B cell (primary cell): ENCODE measurements around the gene IFIT5. TPM values are rescaled to one million over a fixed set of nuclear protein-coding genes. Genes with fewer than 3 reads are reported as not detected.
A peak's percentile ranks its signal among the peaks of the same experiment; 100 is the strongest.

ENCODE experiments used
- ATAC-seq: fragments of 200-7000 bp; cut with Tn5 transposase; one replicate; pipeline ENCODE4 v1.10.0; 2021; ENCODE audit warnings: low read depth, mild to moderate bottlenecking, moderate number of reproducible peaks, moderate library complexity
- CTCF ChIA-PET: fragments of 350-600 bp; sonication (Branson Sonifier 250); formaldehyde crosslinking; loops from one replicate; lab custom pipeline; 2021; ENCODE audit warnings: antibody characterized with exemption, inconsistent platforms; lab: Charles Lee
- POLR2A ChIA-PET: fragments of 350-600 bp; sonication (Branson Sonifier 250); formaldehyde crosslinking; loops from one replicate; lab custom pipeline; 2021; ENCODE audit warnings: antibody characterized with exemption; lab: Charles Lee
- DNase-seq: peaks from one replicate; pipeline ENCODE4 v3.0.0; 2013
- H2AFZ ChIP-seq: 2 replicates; pipeline ENCODE4 v1.6.1; 2012; ENCODE audit warnings: mild to moderate bottlenecking, low read depth, low read length; ENCODE audit not compliant: insufficient read depth, poor library complexity, severe bottlenecking
- H3K27ac ChIP-seq, 2 donors: 1 replicate in 1 of 2; 2 replicates in 1 of 2; pipeline ENCODE4 v1.5.1; 2012 to 2013; ENCODE audit warnings: low read length in 2 of 2, mild to moderate bottlenecking in 2 of 2, moderate library complexity in 1 of 2
- H3K27me3 ChIP-seq, 4 experiments: fragments of 200-600 bp in 1 of 4; sonication (generic) in 1 of 4; replicated peaks in 1 of 4; 1 replicate in 2 of 4; 2 replicates in 2 of 4; pipeline versions ENCODE4 v1.6.1 to v1.7.0; 2013 to 2016; ENCODE audit warnings: low read length in 3 of 4, mild to moderate bottlenecking in 2 of 4, mixed read lengths in 1 of 4, moderate library complexity in 1 of 4; ENCODE audit not compliant: insufficient read depth in 4 of 4, control insufficient read depth in 3 of 4; ENCODE audit errors: control extremely low read depth in 1 of 4
- H3K36me3 ChIP-seq, 2 experiments: replicated peaks in 1 of 2; 1 replicate in 1 of 2; 2 replicates in 1 of 2; pipeline versions ENCODE4 v1.6.1 to v1.7.1; 2013; ENCODE audit warnings: low read length in 1 of 2; ENCODE audit not compliant: insufficient read depth in 2 of 2, control insufficient read depth in 1 of 2; ENCODE audit errors: control extremely low read depth in 1 of 2, extremely low read depth in 1 of 2
- H3K4me1 ChIP-seq, 2 donors: fragments of 200-600 bp in 1 of 2; sonication (generic) in 1 of 2; 1 replicate in 1 of 2; 2 replicates in 1 of 2; pipeline versions ENCODE4 v1.5.1 to v1.6.1; 2013 to 2017; ENCODE audit warnings: low read length in 2 of 2; ENCODE audit not compliant: control insufficient read depth in 2 of 2, insufficient read depth in 2 of 2
- H3K4me2 ChIP-seq: replicated peaks from 2 replicates; pipeline ENCODE3; 2012; ENCODE audit warnings: mild to moderate bottlenecking, low read depth, low read length; ENCODE audit not compliant: poor library complexity, severe bottlenecking
- H3K4me3 ChIP-seq, 5 experiments: fragments of 200-600 bp in 1 of 5; sonication (generic) in 1 of 5; 1 replicate in 3 of 5; 2 replicates in 2 of 5; pipeline versions ENCODE4 v1.5.1 to v1.7.0; 2011 to 2016; ENCODE audit warnings: low read length in 4 of 5, mild to moderate bottlenecking in 4 of 5, low read depth in 2 of 5, control low read depth in 1 of 5, moderate library complexity in 1 of 5; ENCODE audit not compliant: insufficient read depth in 1 of 5; ENCODE audit errors: control extremely low read depth in 1 of 5, extremely low read depth in 1 of 5
- H3K79me2 ChIP-seq: fragments of 200-600 bp; sonication (generic); one replicate; pipeline ENCODE4 v1.6.0; 2016; ENCODE audit warnings: low read length; ENCODE audit not compliant: control insufficient read depth, insufficient read depth
- H3K9ac ChIP-seq: fragments of 200-600 bp; sonication (generic); 2 replicates; pipeline ENCODE4 v1.6.1; 2017; ENCODE audit warnings: mild to moderate bottlenecking, low read length, moderate library complexity
- H3K9me3 ChIP-seq, 3 donors: one replicate each; pipeline versions ENCODE4 v1.6.1 to v1.7.1; 2013; ENCODE audit warnings: low read length in 2 of 3; ENCODE audit not compliant: control insufficient read depth in 2 of 3, insufficient read depth in 1 of 3; ENCODE audit errors: control extremely low read depth in 1 of 3
- H4K20me1 ChIP-seq: 2 replicates; pipeline ENCODE4 v1.6.0; 2012; ENCODE audit warnings: mild to moderate bottlenecking, low read length; ENCODE audit not compliant: insufficient read depth, control insufficient read depth, poor library complexity, severe bottlenecking
- H3K27ac Mint-ChIP-seq: one replicate; pipeline ENCODE4 v1.8.0; 2021; ENCODE audit warnings: mixed read lengths
- H3K27me3 Mint-ChIP-seq: one replicate; pipeline ENCODE4 v1.8.0; 2021; ENCODE audit warnings: mixed read lengths
- H3K4me1 Mint-ChIP-seq: one replicate; pipeline ENCODE4 v1.8.0; 2021; ENCODE audit warnings: mixed read lengths
- H3K4me3 Mint-ChIP-seq: one replicate; pipeline ENCODE4 v1.8.0; 2021; ENCODE audit warnings: mixed read lengths
- H3K9me3 Mint-ChIP-seq: one replicate; pipeline ENCODE4 v1.8.0; 2022; ENCODE audit warnings: mixed read lengths; ENCODE audit not compliant: insufficient read depth
- EZH2 ChIP-seq: IDR thresholded peaks from 2 replicates; pipeline ENCODE4 v1.6.1; 2012; ENCODE audit warnings: borderline replicate concordance, low read depth, mild to moderate bottlenecking, moderate library complexity, low read length; ENCODE audit not compliant: insufficient read depth, poor library complexity, severe bottlenecking
- WGBS: methylation state at CpG from one replicate; pipeline ENCODE4 v1.1.5; 2013; ENCODE audit warnings: missing lambda C conversion rate; ENCODE audit not compliant: insufficient coverage; 5-methylcytosine and 5-hydroxymethylcytosine counted together
- intact Hi-C: fragments of 100-400 bp; cut with micrococcal nuclease; formaldehyde crosslinking; loops from one replicate; pipeline ENCODE4 v1.10.0; 2022
- polyA plus RNA-seq: library from polyadenylated mRNA; depleted of rRNA; stranded (reverse); fragments of >200 nt; gene quantifications from 2 replicates; pipeline ENCODE4 v1.2.3, GENCODE V29; 2012
- total RNA-seq, 2 donors: library from RNA; stranded (reverse); fragments of 120-200 nt in 1 of 2; gene quantifications; 1 replicate in 1 of 2; 2 replicates in 1 of 2; pipeline versions ENCODE4 v1.2.3 to v1.2.4, GENCODE V29; 2013 to 2022
- TF ChIP-seq, protein P1 (sequence below): fragments of 200-600 bp; IDR thresholded peaks from one replicate; pipeline ENCODE4 v1.8.0; 2022; ENCODE audit warnings: antibody characterized with exemption, mild to moderate bottlenecking

IFIT5 gene
- total and polyA plus RNA-seq, 2 donors (not counting 1 experiment from before 2014, with no cell fraction given), result 7.0 to 23.2 TPM

DNA sequence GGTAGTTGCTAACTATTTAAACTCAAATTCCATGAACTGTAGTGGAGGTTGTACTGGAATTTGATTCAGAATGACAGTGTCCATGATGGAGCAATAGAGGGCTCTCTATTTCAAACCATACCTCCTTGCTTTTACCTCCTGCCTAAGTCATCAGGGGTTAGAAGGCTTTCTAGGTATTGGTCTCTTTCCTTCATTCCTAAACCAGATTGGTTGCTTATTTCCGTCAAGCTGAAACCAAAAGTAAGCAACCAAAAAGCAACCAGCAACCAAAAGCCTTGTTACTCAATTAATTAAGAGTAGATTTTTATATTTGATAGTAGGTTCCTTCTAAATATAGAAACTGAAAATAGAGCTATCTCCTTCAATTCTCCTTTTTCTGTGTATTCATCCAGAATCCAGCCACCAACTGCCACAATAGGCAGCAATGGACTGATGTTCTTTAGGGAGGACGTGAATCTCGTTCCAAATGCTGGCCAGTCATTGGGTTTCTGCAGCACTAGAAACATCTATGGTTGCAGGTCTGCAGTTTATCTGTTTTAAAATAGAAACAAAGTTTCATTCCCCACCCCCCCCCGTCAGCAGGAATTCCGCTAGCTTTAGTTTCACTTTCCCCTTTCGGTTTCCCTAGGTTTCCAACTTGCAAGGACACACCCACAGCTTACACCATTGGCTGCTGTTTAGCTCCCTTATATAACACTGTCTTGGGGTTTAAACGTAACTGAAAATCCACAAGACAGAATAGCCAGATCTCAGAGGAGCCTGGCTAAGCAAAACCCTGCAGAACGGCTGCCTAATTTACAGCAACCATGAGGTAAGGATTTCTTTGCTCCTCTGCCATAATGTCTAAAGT lies 22.2 kb upstream of the IFIT5 start, which contains the start of gene IFIT1:
IFIT1 (plus strand) TSS at position 717 of the 850 bp plus-strand sequence; CDS start at position 807, 90 bp downstream.
- TF ChIP-seq, protein P1, sequence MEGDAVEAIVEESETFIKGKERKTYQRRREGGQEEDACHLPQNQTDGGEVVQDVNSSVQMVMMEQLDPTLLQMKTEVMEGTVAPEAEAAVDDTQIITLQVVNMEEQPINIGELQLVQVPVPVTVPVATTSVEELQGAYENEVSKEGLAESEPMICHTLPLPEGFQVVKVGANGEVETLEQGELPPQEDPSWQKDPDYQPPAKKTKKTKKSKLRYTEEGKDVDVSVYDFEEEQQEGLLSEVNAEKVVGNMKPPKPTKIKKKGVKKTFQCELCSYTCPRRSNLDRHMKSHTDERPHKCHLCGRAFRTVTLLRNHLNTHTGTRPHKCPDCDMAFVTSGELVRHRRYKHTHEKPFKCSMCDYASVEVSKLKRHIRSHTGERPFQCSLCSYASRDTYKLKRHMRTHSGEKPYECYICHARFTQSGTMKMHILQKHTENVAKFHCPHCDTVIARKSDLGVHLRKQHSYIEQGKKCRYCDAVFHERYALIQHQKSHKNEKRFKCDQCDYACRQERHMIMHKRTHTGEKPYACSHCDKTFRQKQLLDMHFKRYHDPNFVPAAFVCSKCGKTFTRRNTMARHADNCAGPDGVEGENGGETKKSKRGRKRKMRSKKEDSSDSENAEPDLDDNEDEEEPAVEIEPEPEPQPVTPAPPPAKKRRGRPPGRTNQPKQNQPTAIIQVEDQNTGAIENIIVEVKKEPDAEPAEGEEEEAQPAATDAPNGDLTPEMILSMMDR, result no peak
- no peak for TF ChIP-seq EZH2
- H2AFZ ChIP-seq, result peak within 1 kb of the TSS; percentile 77
- peak within 1 kb of the TSS; percentile 81 for H3K4me2 ChIP-seq
- 0% methylated on average over 4 of the region's 8 CpGs for WGBS
- peak within 1 kb of the TSS; percentile 59 to 71 for H3K27ac ChIP-seq
- peak within 1 kb of the TSS; percentile 59 to 94 (median 64) for H3K4me3 ChIP-seq
- H3K4me1 ChIP-seq, result peaks cover 19 to 20% of the 10 kb centered on the region in 2 donors
- no peaks in the 10 kb centered on the region for H3K9me3 ChIP-seq
- ChIA-PET CTCF (interaction anchor here (0.6 to 2.2 kb wide), 9 partner anchors 20 to 1772 kb away, joined by 3 to 10 read pairs (median 5); partner anchors contain the start of genes IFIT2 and IFIT5), POLR2A (interaction anchor here (0.6 to 0.7 kb wide), 2 partner anchors 22 to 461 kb away, joined by 3 to 4 read pairs; partner anchors contain the start of gene IFIT5)
- DNase-seq (peak; percentile 78), ATAC-seq (peak; percentile 87)
- H3K27me3 ChIP-seq, result no peaks in the 10 kb centered on the region
- peak within 1 kb of the TSS; percentile 93 for H3K4me3 Mint-ChIP-seq
- H3K9ac ChIP-seq, result peak within 1 kb of the TSS; percentile 76
- peak within 1 kb of the TSS; percentile 81 for H3K27ac Mint-ChIP-seq
- peaks cover 28% of the 10 kb centered on the region for H3K4me1 Mint-ChIP-seq
- H3K27me3 Mint-ChIP-seq, result no peaks in the 10 kb centered on the region
- H4K20me1 ChIP-seq, result no peaks in the 10 kb centered on the region
- H3K79me2 ChIP-seq, result peaks cover 29% of the 10 kb centered on the region
- no peaks in the 10 kb centered on the region for H3K9me3 Mint-ChIP-seq
- H3K36me3 ChIP-seq, result no peaks in the 10 kb centered on the region
- intact Hi-C loops, result loop anchor here (1.0 to 2.0 kb wide), 3 partner anchors 22 to 89 kb away; partner anchors contain the start of genes IFIT2 and IFIT5
